Uterus (tissue), 2 donors: Measurements from ENCODE around the gene SAMD4A.

Experiments used
- CTCF ChIP-seq, 4 experiments: fragments of 200-600 bp in 2 of 4; fragments of 450-650 bp in 2 of 4; sonication (generic) in 2 of 4; IDR thresholded peaks; one replicate each; pipeline ENCODE4 v1.5.1; 2016 to 2019; ENCODE audit warnings: antibody characterized with exemption in 4 of 4, mild to moderate bottlenecking in 2 of 4, moderate library complexity in 1 of 4
- POLR2A ChIP-seq, 2 donors: fragments of 450-650 bp; IDR thresholded peaks; one replicate each; pipeline ENCODE4 v1.6.1; 2016; ENCODE audit warnings: antibody characterized with exemption in 2 of 2, mild to moderate bottlenecking in 1 of 2, moderate library complexity in 1 of 2

GRCh38 chr14:54686871-54687749 lies 120.2 kb downstream of the SAMD4A start:
- no peak for TF ChIP-seq POLR2A (IDR thresholded peaks at IDR 0.05)
- no peak for TF ChIP-seq CTCF (IDR thresholded peaks at IDR 0.05)
